Psoas muscle (tissue), 8 donors: ENCODE results near the gene VPS41. TPM values are rescaled to one million over a fixed set of nuclear protein-coding genes. Genes with fewer than 3 reads are reported as not detected.
A peak's percentile ranks its signal among the peaks of the same experiment; 100 is the strongest.

Experiments used
- ATAC-seq, 4 donors: fragments of 200-7000 bp; cut with Tn5 transposase; one replicate each; pipeline ENCODE4 v1.9.1; 2020; ENCODE audit warnings: moderate library complexity in 3 of 4, mild to moderate bottlenecking in 2 of 4
- DNase-seq, 2 donors: peaks; one replicate each; pipeline ENCODE4 v3.0.0-alpha.2; 2020
- H3K27ac ChIP-seq: fragments of 200-600 bp; one replicate; pipeline ENCODE4 v1.8.0; 2022
- H3K27me3 ChIP-seq, 3 donors: fragments of 200-600 bp in 1 of 3; one replicate each; pipeline versions ENCODE4 v1.6.1 to v1.8.0; 2013 to 2022; ENCODE audit warnings: low read length in 2 of 3, mild to moderate bottlenecking in 2 of 3, moderate library complexity in 1 of 3; ENCODE audit not compliant: insufficient read depth in 3 of 3
- H3K36me3 ChIP-seq, 2 donors: fragments of 200-600 bp in 1 of 2; one replicate each; pipeline versions ENCODE4 v1.6.1 to v1.8.0; 2013 to 2022; ENCODE audit warnings: low read depth in 1 of 2, mild to moderate bottlenecking in 1 of 2, moderate library complexity in 1 of 2; ENCODE audit not compliant: insufficient read depth in 1 of 2
- H3K4me1 ChIP-seq: fragments of 200-600 bp; one replicate; pipeline ENCODE4 v1.8.0; 2022
- H3K4me3 ChIP-seq: fragments of 200-600 bp; one replicate; pipeline ENCODE4 v1.8.0; 2022; ENCODE audit warnings: mild to moderate bottlenecking
- H3K9me3 ChIP-seq: fragments of 200-600 bp; one replicate; pipeline ENCODE4 v1.8.0; 2022
- CTCF ChIP-seq: fragments of 200-600 bp; IDR thresholded peaks from one replicate; pipeline ENCODE4 v1.8.0; 2022; ENCODE audit warnings: antibody characterized with exemption
- WGBS, 3 donors: extraction: QIAGEN DNeasy Blood & Tissue Kit; methylation state at CpG; one replicate each; pipeline versions ENCODE4 v1.1.6 to v1.1.7; 2013; 5-methylcytosine and 5-hydroxymethylcytosine counted together
- intact Hi-C, 2 donors: fragments of 100-400 bp; cut with DNase I; formaldehyde crosslinking; loops; one replicate each; pipeline versions ENCODE4 v1.11.0 to v1.14.2; 2022
- polyA plus RNA-seq, 3 donors: library from polyadenylated mRNA; stranded (reverse); fragments of 200-250 nt; gene quantifications; one replicate each; pipeline ENCODE4 v1.2.3, GENCODE V29; 2013
- total RNA-seq, 4 donors: library from RNA; stranded (reverse); fragmentation: NEBNext Ultra II Directional in 2 of 4; extraction: Animal tissue kit (Norgen Biotek cat#: 25700) in 2 of 4; gene quantifications; one replicate each; pipeline versions ENCODE4 v1.2.1 to v1.2.4, GENCODE V29; 2021 to 2023
- donor health status: healthy with polysubstance abuse.
- donor health status: DM: no; HTN: no; CAD: no; lungs with moderate emphysema.
- donor health status: Bipolar disorder and iron deficiency.
- donor health status: healthy.
- donor health status: DM: yes; HTN: yes; CAD: no.
- donor health status: DM: no; HTN: no; CAD: no.
- donor health status: DM: no; HTN: no; CAD: no.
- donor health status: DM: yes; HTN: yes; CAD: no.

The VPS41 gene
- total and polyA plus RNA-seq, 7 donors = 4.6 to 28.3 (median 13.8) TPM

- no peaks in the 10 kb centered on the region for H3K4me1 ChIP-seq
- no peak for ATAC-seq
Observed at GRCh38 chr7:38889872-38890432, 19.0 kb downstream of the VPS41 start.

GRCh38 chr7:38889079-38889478 lies 19.9 kb downstream of the VPS41 start:
- Histone ChIP-seq H3K27ac (no peak overlapping the region), H3K36me3 (no peaks in the 10 kb centered on the region), H3K4me1 (no peaks in the 10 kb centered on the region), H3K4me3 (no peak overlapping the region), H3K9me3 (no peaks in the 10 kb centered on the region), H3K27me3 (no peaks in the 10 kb centered on the region)
- no peak for TF ChIP-seq CTCF
- no peak for ATAC-seq
- 97 to 100% (median 98%) methylated on average over 1 of the region's 1 CpG for WGBS, 3 donors
- intact Hi-C loops = no loop called here
- DNase-seq = no peak

More at GRCh38 chr7:38889872-38890432, 19.0 kb downstream of the VPS41 start:
- peak; percentile 25 for TF ChIP-seq CTCF
- no peak overlapping the region for H3K27ac ChIP-seq
- no peak overlapping the region for H3K4me3 ChIP-seq
- no peaks in the 10 kb centered on the region for H3K9me3 ChIP-seq
- intact Hi-C loops = no loop called here
- DNase-seq = no peak
- WGBS, 3 donors = 94 to 95% (median 95%) methylated on average over 5 of the region's 5 CpGs
- H3K27me3 ChIP-seq = no peaks in the 10 kb centered on the region
- peaks cover 0 to 3% of the 10 kb centered on the region in 2 donors for H3K36me3 ChIP-seq

GRCh38 chr7:38886265-38886664 lies 22.7 kb downstream of the VPS41 start:
- no peak for TF ChIP-seq CTCF
- no peaks in the 10 kb centered on the region for H3K4me1 ChIP-seq
- no peak for ATAC-seq
- H3K27ac ChIP-seq = no peak overlapping the region
- H3K27me3 ChIP-seq = no peaks in the 10 kb centered on the region
- H3K9me3 ChIP-seq = no peaks in the 10 kb centered on the region
- intact Hi-C loops = no loop called here
- H3K4me3 ChIP-seq = no peak overlapping the region
- no peak for DNase-seq
- no peaks in the 10 kb centered on the region for H3K36me3 ChIP-seq
- WGBS, 3 donors = 95 to 97% (median 97%) methylated on average over 10 of the region's 10 CpGs

GRCh38 chr7:38883706-38884105 lies 25.3 kb downstream of the VPS41 start:
- intact Hi-C loops = no loop called here
- ATAC-seq (no peak), DNase-seq (no peak)
- Histone ChIP-seq H3K9me3 (no peaks in the 10 kb centered on the region), H3K4me1 (no peaks in the 10 kb centered on the region), H3K4me3 (no peak overlapping the region), H3K27me3 (no peaks in the 10 kb centered on the region), H3K27ac (no peak overlapping the region), H3K36me3 (no peaks in the 10 kb centered on the region)
- 98 to 100% (median 100%) methylated on average over 1 of the region's 1 CpG for WGBS, 3 donors
- no peak for TF ChIP-seq CTCF
